Natural killer cell (primary cell): ENCODE data around the gene DDA1. TPM values are rescaled to one million over a fixed set of nuclear protein-coding genes. Genes with fewer than 3 reads are reported as not detected.

Experiments
- ATAC-seq, 3 donors: fragments of 150-1000 bp in 2 of 3; fragments of 200-7000 bp in 1 of 3; cut with Tn5 transposase; 1 replicate in 1 of 3; 2 replicates in 2 of 3; pipeline ENCODE4 v1.10.0; 2021; ENCODE audit warnings: mild to moderate bottlenecking in 2 of 3, moderate library complexity in 2 of 3
- DNase-seq, 2 donors: peaks; one replicate each; pipeline versions ENCODE4 v3.0.0 to v3.0.0-alpha.2; 2013 to 2021; ENCODE audit warnings: mixed read lengths in 1 of 2
- H3K27ac ChIP-seq: one replicate; pipeline ENCODE4 v1.5.1; 2013; ENCODE audit warnings: mild to moderate bottlenecking, low read length
- H3K27me3 ChIP-seq: one replicate; pipeline ENCODE4 v1.6.1; 2013; ENCODE audit warnings: low read length; ENCODE audit not compliant: control insufficient read depth, insufficient read depth
- H3K36me3 ChIP-seq: one replicate; pipeline ENCODE4 v1.6.1; 2013; ENCODE audit warnings: low read length; ENCODE audit not compliant: control insufficient read depth, insufficient read depth
- H3K4me1 ChIP-seq: one replicate; pipeline ENCODE4 v1.6.1; 2013; ENCODE audit warnings: low read length; ENCODE audit not compliant: control insufficient read depth, insufficient read depth
- H3K4me3 ChIP-seq: one replicate; pipeline ENCODE4 v1.5.1; 2013; ENCODE audit warnings: low read length
- H3K9me3 ChIP-seq: one replicate; pipeline ENCODE4 v1.6.1; 2013; ENCODE audit warnings: low read length; ENCODE audit not compliant: control insufficient read depth, insufficient read depth
- H3K27ac Mint-ChIP-seq, 2 donors: one replicate each; pipeline ENCODE4 v1.8.0; 2022; ENCODE audit warnings: mild to moderate bottlenecking in 2 of 2, mixed read lengths in 2 of 2, moderate library complexity in 1 of 2
- H3K27me3 Mint-ChIP-seq, 2 donors: one replicate each; pipeline ENCODE4 v1.8.0; 2022; ENCODE audit warnings: low read depth in 2 of 2, mixed read lengths in 2 of 2
- H3K36me3 Mint-ChIP-seq: one replicate; pipeline ENCODE4 v1.8.0; 2022; ENCODE audit warnings: mixed read lengths
- H3K4me1 Mint-ChIP-seq, 2 donors: one replicate each; pipeline ENCODE4 v1.8.0; 2022; ENCODE audit warnings: mixed read lengths in 2 of 2
- H3K4me3 Mint-ChIP-seq: one replicate; pipeline ENCODE4 v1.8.0; 2022; ENCODE audit warnings: mild to moderate bottlenecking, moderate library complexity, mixed read lengths
- H3K9me3 Mint-ChIP-seq, 2 donors: one replicate each; pipeline ENCODE4 v1.8.0; 2022; ENCODE audit warnings: mixed read lengths in 2 of 2
- WGBS: methylation state at CpG from one replicate; pipeline ENCODE4 v1.1.7; 2013; ENCODE audit warnings: missing lambda C conversion rate; ENCODE audit not compliant: insufficient coverage; 5-methylcytosine and 5-hydroxymethylcytosine counted together
- intact Hi-C: fragments of 100-400 bp; cut with micrococcal nuclease; formaldehyde crosslinking; loops from one replicate; pipeline ENCODE4 v1.14.2; 2022
- total RNA-seq, 4 donors: library from RNA; stranded (reverse); fragments of 120-200 nt in 1 of 4; gene quantifications; one replicate each; pipeline versions ENCODE4 v1.2.3 to v1.2.4, GENCODE V29; 2013 to 2022
- TF ChIP-seq, protein P1 (sequence below): fragments of 200-600 bp; IDR thresholded peaks from one replicate; pipeline ENCODE4 v1.8.0; 2022; ENCODE audit warnings: antibody characterized with exemption

DDA1 gene
- total RNA-seq, 3 donors from 2014 or later (not counting 1 experiment from before 2014, with no cell fraction given) = 32.2 to 42.5 (median 37.7) TPM

DNA sequence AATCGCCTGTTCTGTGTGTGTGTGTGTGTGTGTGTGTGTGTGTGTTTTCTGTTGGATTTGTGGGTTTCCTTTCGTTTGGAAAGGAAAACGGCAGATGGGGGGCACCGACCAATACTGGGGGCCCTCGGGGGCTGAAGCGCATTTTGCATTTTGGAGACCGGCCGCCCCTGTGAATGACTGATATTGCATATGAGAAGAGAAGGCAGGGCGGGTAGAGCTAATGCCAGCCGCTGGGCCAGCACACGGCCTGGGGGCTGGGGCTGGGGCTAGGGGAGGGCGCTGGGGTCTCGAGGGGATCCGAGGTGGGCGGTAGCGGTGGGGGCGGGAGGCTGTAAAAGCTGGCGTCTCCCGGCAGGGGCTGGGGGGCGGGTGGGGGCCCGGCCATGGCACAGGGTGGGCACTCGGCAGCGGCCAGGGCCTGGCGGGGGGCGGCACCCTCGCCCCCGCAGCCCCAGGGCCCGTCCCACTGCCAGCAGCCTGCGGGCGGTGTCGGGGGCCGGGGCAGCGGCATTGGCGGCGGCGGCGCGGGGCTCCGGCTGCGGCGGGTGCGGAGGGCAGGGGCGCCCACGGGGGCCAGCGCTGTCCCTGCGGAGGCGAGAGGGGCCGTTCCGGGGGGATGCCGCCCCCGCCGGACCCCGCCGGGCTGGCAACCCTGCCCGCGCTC, 14.1 kb downstream of the DDA1 start:
- Histone ChIP-seq H3K4me3 (no peak overlapping the region), H3K27me3 (no peaks in the 10 kb centered on the region), H3K27ac (no peak overlapping the region), H3K36me3 (peaks cover 25% of the 10 kb centered on the region), H3K4me1 (peaks cover 7% of the 10 kb centered on the region), H3K9me3 (no peaks in the 10 kb centered on the region)
- Mint-ChIP-seq H3K4me3 (peak overlapping the region; percentile 21), H3K36me3 (no peaks in the 10 kb centered on the region), H3K27me3 (no peaks in the 10 kb centered on the region), H3K4me1 (no peaks in the 10 kb centered on the region), H3K27ac (no peak overlapping the region), H3K9me3 (no peaks in the 10 kb centered on the region)
- intact Hi-C loops = no loop called here
- TF ChIP-seq, protein P1, sequence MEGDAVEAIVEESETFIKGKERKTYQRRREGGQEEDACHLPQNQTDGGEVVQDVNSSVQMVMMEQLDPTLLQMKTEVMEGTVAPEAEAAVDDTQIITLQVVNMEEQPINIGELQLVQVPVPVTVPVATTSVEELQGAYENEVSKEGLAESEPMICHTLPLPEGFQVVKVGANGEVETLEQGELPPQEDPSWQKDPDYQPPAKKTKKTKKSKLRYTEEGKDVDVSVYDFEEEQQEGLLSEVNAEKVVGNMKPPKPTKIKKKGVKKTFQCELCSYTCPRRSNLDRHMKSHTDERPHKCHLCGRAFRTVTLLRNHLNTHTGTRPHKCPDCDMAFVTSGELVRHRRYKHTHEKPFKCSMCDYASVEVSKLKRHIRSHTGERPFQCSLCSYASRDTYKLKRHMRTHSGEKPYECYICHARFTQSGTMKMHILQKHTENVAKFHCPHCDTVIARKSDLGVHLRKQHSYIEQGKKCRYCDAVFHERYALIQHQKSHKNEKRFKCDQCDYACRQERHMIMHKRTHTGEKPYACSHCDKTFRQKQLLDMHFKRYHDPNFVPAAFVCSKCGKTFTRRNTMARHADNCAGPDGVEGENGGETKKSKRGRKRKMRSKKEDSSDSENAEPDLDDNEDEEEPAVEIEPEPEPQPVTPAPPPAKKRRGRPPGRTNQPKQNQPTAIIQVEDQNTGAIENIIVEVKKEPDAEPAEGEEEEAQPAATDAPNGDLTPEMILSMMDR = no peak
- ATAC-seq = no peak
- 23% methylated on average over 56 of the region's 56 CpGs for WGBS
- no peak for DNase-seq

DNA sequence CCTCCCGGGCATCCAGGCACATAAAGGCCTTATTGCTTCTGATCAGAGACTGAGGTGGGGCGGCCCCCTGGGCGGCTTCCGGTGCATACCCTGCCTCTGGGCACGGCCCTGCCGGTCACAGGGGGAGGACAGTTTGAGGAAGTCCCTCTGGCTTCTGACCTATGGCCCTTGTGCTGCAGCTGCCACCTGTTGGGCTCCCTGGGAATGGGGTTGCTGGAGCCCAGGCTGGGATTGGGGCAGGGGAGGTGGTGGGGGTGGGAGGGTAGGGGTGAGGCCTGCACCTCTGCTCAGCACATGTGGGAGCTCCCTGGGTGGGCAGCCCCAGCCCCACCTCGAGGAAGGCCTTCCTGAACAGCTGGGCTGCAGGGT, 14.6 kb downstream of the DDA1 start:
- H3K27me3 ChIP-seq = no peaks in the 10 kb centered on the region
- no peak overlapping the region for H3K27ac ChIP-seq
- Mint-ChIP-seq H3K4me3 (no peak overlapping the region), H3K9me3 (no peaks in the 10 kb centered on the region), H3K4me1 (peaks cover 0 to 2% of the 10 kb centered on the region in 2 donors), H3K27me3 (no peaks in the 10 kb centered on the region), H3K36me3 (no peaks in the 10 kb centered on the region), H3K27ac (no peak overlapping the region)
- no peaks in the 10 kb centered on the region for H3K9me3 ChIP-seq
- peaks cover 10% of the 10 kb centered on the region for H3K4me1 ChIP-seq
- peak in 1 of 2 donors; percentile 43 for DNase-seq
- TF ChIP-seq, protein P1 = no peak
- intact Hi-C loops = no loop called here
- H3K36me3 ChIP-seq = peaks cover 22% of the 10 kb centered on the region
- no peak for ATAC-seq
- WGBS = 31% methylated on average over 7 of the region's 7 CpGs
- H3K4me3 ChIP-seq = no peak overlapping the region

DNA sequence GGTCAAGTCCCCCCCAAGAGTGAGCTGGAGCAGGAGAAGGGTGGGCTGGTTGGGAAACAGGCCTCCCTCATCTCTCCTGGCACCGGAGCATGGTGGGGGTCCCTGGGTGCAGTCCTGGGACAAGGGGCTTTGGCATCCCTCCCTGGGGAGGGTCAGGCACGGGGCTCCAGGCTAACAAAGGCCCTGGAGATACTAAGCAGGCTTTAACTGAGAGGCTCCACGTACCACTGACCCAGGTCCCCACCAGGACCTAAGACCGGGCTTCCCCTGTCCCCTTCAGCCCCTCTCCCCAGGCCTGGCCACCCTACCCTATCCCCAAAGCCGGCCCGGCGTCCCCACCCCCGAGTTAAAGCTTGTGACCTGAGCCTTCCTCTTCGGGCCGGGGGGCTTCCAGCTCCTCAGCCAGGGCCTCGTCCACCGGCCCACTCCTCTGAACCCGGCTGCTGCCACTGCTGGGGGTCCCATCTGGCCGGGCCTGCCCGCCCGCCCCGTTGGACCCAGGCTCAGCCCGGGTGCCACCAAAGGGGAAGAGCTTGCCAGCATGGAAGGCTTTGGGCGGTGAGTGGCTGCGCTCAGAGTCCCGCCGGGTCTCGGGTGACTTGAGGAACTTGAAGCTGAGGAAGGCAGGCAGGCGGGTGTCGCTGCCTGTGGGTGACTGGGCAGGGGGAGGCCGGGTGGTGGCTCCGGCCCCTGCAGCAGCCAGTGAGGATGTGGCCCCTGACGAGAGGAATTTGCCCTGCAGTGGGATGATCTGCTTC, 15.2 kb downstream of the DDA1 start:
- DNase-seq (no peak), ATAC-seq (no peak)
- Histone ChIP-seq H3K4me3 (no peak overlapping the region), H3K9me3 (no peaks in the 10 kb centered on the region), H3K4me1 (peaks cover 15% of the 10 kb centered on the region), H3K27ac (no peak overlapping the region), H3K36me3 (peaks cover 16% of the 10 kb centered on the region), H3K27me3 (no peaks in the 10 kb centered on the region)
- TF ChIP-seq, protein P1 = no peak
- no peaks in the 10 kb centered on the region for H3K27me3 Mint-ChIP-seq
- H3K9me3 Mint-ChIP-seq = no peaks in the 10 kb centered on the region
- H3K4me3 Mint-ChIP-seq = no peak overlapping the region
- WGBS = 91% methylated on average over 28 of the region's 28 CpGs
- peaks cover 0 to 8% of the 10 kb centered on the region in 2 donors for H3K4me1 Mint-ChIP-seq
- H3K27ac Mint-ChIP-seq = no peak overlapping the region
- intact Hi-C loops = no loop called here
- no peaks in the 10 kb centered on the region for H3K36me3 Mint-ChIP-seq
